PC-3 (cell line): ENCODE measurements around the gene ANP32E. TPM values are rescaled to one million over a fixed set of nuclear protein-coding genes. Genes with fewer than 3 reads are reported as not detected.
"Not testable (repeated sequence)": the region's sequence is repeated elsewhere in the genome, so short reads cannot be mapped to it uniquely, and the experiment has no call there.

ENCODE experiments used
- ATAC-seq: fragments of 200-7000 bp; cut with Tn5 transposase; 2 replicates; pipeline ENCODE4 v1.9.1; 2020; ENCODE audit warnings: mild to moderate bottlenecking, moderate library complexity
- BruUV-seq: library from RNA; stranded (reverse); fragments of 400-500 nt; replicated peaks from 2 replicates; lab custom pipeline; 2021; lab: Mats Ljungman, UMichigan
- CTCF ChIA-PET: fragments of 300-600 bp; sonication (Branson Sonifier 250); formaldehyde crosslinking; loops from one replicate; lab custom pipeline; 2022; ENCODE audit warnings: antibody characterized with exemption; lab: Charles Lee
- POLR2A ChIA-PET: fragments of 300-600 bp; sonication (Branson Sonifier 250); formaldehyde crosslinking; loops from one replicate; lab custom pipeline; 2022; ENCODE audit warnings: antibody characterized with exemption; ENCODE audit not compliant: unreplicated experiment; lab: Charles Lee
- DNase-seq: peaks from one replicate; pipeline ENCODE4 v3.0.0-alpha.2; 2015
- H2AFZ ChIP-seq: fragments of 300-600 bp; sonication (generic); 2 replicates; pipeline ENCODE4 v1.6.0; 2016; ENCODE audit warnings: antibody characterized with exemption, low read length
- H3F3A ChIP-seq: fragments of 300-600 bp; sonication (generic); one replicate; pipeline ENCODE4 v1.6.0; 2017; ENCODE audit warnings: antibody characterized with exemption, low read length, control low read depth, mild to moderate bottlenecking; ENCODE audit not compliant: unreplicated experiment
- H3K27ac ChIP-seq: fragments of 300-600 bp; sonication (generic); 2 replicates; pipeline ENCODE4 v1.5.1; 2016; ENCODE audit warnings: mild to moderate bottlenecking, low read length
- H3K27me3 ChIP-seq: fragments of 300-600 bp; sonication (generic); 2 replicates; pipeline ENCODE4 v1.6.1; 2016; ENCODE audit warnings: low read length, mixed read lengths
- H3K36me3 ChIP-seq: fragments of 300-600 bp; sonication (generic); 2 replicates; pipeline ENCODE4 v1.6.1; 2016; ENCODE audit warnings: low read depth, mixed run types, low read length, mixed read lengths
- H3K4me1 ChIP-seq: fragments of 300-600 bp; sonication (generic); 2 replicates; pipeline ENCODE4 v1.5.1; 2016; ENCODE audit warnings: low read length; ENCODE audit not compliant: insufficient read depth
- H3K4me2 ChIP-seq: fragments of 300-600 bp; sonication (generic); 2 replicates; pipeline ENCODE4 v1.6.0; 2016; ENCODE audit warnings: low read length
- H3K4me3 ChIP-seq: fragments of 300-600 bp; sonication (generic); 2 replicates; pipeline ENCODE4 v1.5.1; 2016; ENCODE audit warnings: mild to moderate bottlenecking, low read length, mixed read lengths
- H3K79me2 ChIP-seq: fragments of 300-600 bp; sonication (generic); 2 replicates; pipeline ENCODE4 v1.6.1; 2017; ENCODE audit warnings: low read length, mixed read lengths
- H3K9ac ChIP-seq: fragments of 300-600 bp; sonication (generic); 2 replicates; pipeline ENCODE4 v1.6.0; 2016; ENCODE audit warnings: mild to moderate bottlenecking, low read length
- H3K9me2 ChIP-seq: fragments of 300-600 bp; sonication (generic); replicated peaks from 2 replicates; pipeline ENCODE4 v1.6.1; 2016; ENCODE audit warnings: mixed run types, low read length, mixed read lengths
- H3K9me3 ChIP-seq: fragments of 300-600 bp; sonication (generic); 2 replicates; pipeline ENCODE4 v1.6.1; 2016; ENCODE audit warnings: low read length, mixed read lengths
- H4K20me1 ChIP-seq: fragments of 300-600 bp; sonication (generic); 2 replicates; pipeline ENCODE4 v1.6.1; 2016; ENCODE audit warnings: low read length, mixed read lengths
- CTCF ChIP-seq: fragments of 300-600 bp; sonication (generic); conservative IDR thresholded peaks from 2 replicates; pipeline ENCODE4 v1.5.1; 2017; ENCODE audit warnings: antibody characterized with exemption, low read depth, mild to moderate bottlenecking, low read length
- EZH2 ChIP-seq: fragments of 300-600 bp; sonication (generic); IDR thresholded peaks from one replicate; pipeline ENCODE4 v1.6.1; 2017; ENCODE audit warnings: antibody characterized with exemption, mild to moderate bottlenecking, low read length; ENCODE audit not compliant: unreplicated experiment
- EZH2phosphoT487 ChIP-seq: fragments of 300-600 bp; sonication (generic); IDR thresholded peaks from 2 replicates; pipeline ENCODE4 v1.6.1; 2018; ENCODE audit warnings: mild to moderate bottlenecking, antibody characterized with exemption, low read length, borderline replicate concordance
- intact Hi-C: fragments of 100-400 bp; cut with micrococcal nuclease; formaldehyde crosslinking; loops from 2 replicates; pipeline ENCODE4 v1.9.0; 2023
- total RNA-seq: library from RNA; depleted of rRNA; stranded (reverse); fragments of >200 nt; gene quantifications from 2 replicates; pipeline ENCODE4 v1.2.3, GENCODE V29; 2014

Gene ANP32E
- total RNA-seq, 1 experiment from 2014 or later: 42.0 TPM

GRCh38 chr1:150224983-150225382 is 10.9 kb downstream of the ANP32E start:
- POLR2A ChIA-PET: no interaction called here
- no peaks in the 10 kb centered on the region for H4K20me1 ChIP-seq
- H3K27ac ChIP-seq: no peak overlapping the region
- BruUV-seq: no TSS peak
- 0 out of 2 replicates have a peak, but pooled peaks cover 2% of the 10 kb centered on the region for H3K79me2 ChIP-seq
- H2AFZ ChIP-seq: no peak overlapping the region
- H3K4me2 ChIP-seq: no peak overlapping the region
- DNase-seq (no peak), ATAC-seq (no peak)
- no peaks in the 10 kb centered on the region for H3F3A ChIP-seq
- no peak overlapping the region for H3K9ac ChIP-seq
- no peaks in the 10 kb centered on the region for H3K9me3 ChIP-seq
- H3K4me1 ChIP-seq: no peaks in the 10 kb centered on the region
- H3K9me2 ChIP-seq: no peaks in the 10 kb centered on the region
- no peak overlapping the region for H3K4me3 ChIP-seq
- H3K36me3 ChIP-seq: peaks cover 56% of the 10 kb centered on the region
- TF ChIP-seq EZH2 (no peak), CTCF (no peak), EZH2phosphoT487 (no peak)
- H3K27me3 ChIP-seq: no peaks in the 10 kb centered on the region
- intact Hi-C loops: no loop called here
- CTCF ChIA-PET: no interaction called here

GRCh38 chr1:150221552-150221951 is 14.4 kb downstream of the ANP32E start:
- DNase-seq (peak; percentile 64), ATAC-seq (peak; percentile 62)
- H3K27ac ChIP-seq: no peak overlapping the region
- H3K27me3 ChIP-seq: no peaks in the 10 kb centered on the region
- no peaks in the 10 kb centered on the region for H3K9me3 ChIP-seq
- no peaks in the 10 kb centered on the region for H3K9me2 ChIP-seq
- peaks cover 44% of the 10 kb centered on the region for H3K36me3 ChIP-seq
- H3F3A ChIP-seq: no peaks in the 10 kb centered on the region
- ChIA-PET POLR2A (no interaction called here), CTCF (no interaction called here)
- TF ChIP-seq EZH2phosphoT487 (no peak), CTCF (peak; percentile 67)
- BruUV-seq: no TSS peak
- H3K79me2 ChIP-seq: no peaks in the 10 kb centered on the region
- no peak overlapping the region for H3K4me3 ChIP-seq
- H3K9ac ChIP-seq: no peak overlapping the region
- intact Hi-C loops: loop anchor here (1.0 kb wide), 1 partner anchor 148 kb away; no protein-coding TSS in a partner anchor
- no peak overlapping the region for H3K4me2 ChIP-seq
- no peak overlapping the region for H2AFZ ChIP-seq
- H4K20me1 ChIP-seq: no peaks in the 10 kb centered on the region
- no peaks in the 10 kb centered on the region for H3K4me1 ChIP-seq

- H3K36me3 ChIP-seq: peaks cover 13% of the 10 kb centered on the region
- H3K4me3 ChIP-seq, H3K9ac ChIP-seq, intact Hi-C loops, H3K4me1 ChIP-seq, H3F3A ChIP-seq, DNase-seq, CTCF ChIA-PET, BruUV-seq, H3K27me3 ChIP-seq, H3K4me2 ChIP-seq, H2AFZ ChIP-seq, H3K27ac ChIP-seq, H3K9me2 ChIP-seq, ATAC-seq, H3K79me2 ChIP-seq, H3K9me3 ChIP-seq, H4K20me1 ChIP-seq: not testable (repeated sequence)
- POLR2A ChIA-PET: interaction anchor here (0.7 kb wide), 1 partner anchor 28 kb away, joined by 4 read pairs; no protein-coding TSS in a partner anchor
These were observed 20.1 kb downstream of the ANP32E start for GRCh38 chr1:150215855-150216254.

- not testable (repeated sequence) for H2AFZ ChIP-seq
These were observed 21.7 kb downstream of the ANP32E start for GRCh38 chr1:150214099-150214756.

More at GRCh38 chr1:150214099-150214756, 21.7 kb downstream of the ANP32E start:
- DNase-seq, H3K27me3 ChIP-seq, H3K9me2 ChIP-seq, intact Hi-C loops, H3K79me2 ChIP-seq, H3K9ac ChIP-seq, H3K4me1 ChIP-seq, H3K27ac ChIP-seq, BruUV-seq, ATAC-seq, H3K36me3 ChIP-seq, H3F3A ChIP-seq, CTCF ChIA-PET, H3K4me3 ChIP-seq, H4K20me1 ChIP-seq, H3K9me3 ChIP-seq: not testable (repeated sequence)
- H3K4me2 ChIP-seq: peak overlapping the region; percentile 20; the same call in 1 of the 2 replicates
- POLR2A ChIA-PET: interaction anchor here (0.5 kb wide), 1 partner anchor 263 kb away, joined by 7 read pairs; no protein-coding TSS in a partner anchor
